Measurements from ENCODE around the gene ST6GAL1.

Gene ST6GAL1

GRCh38 chr3:187042874-187043458 is 112.6 kb downstream of the ST6GAL1 start:
- DNase-seq (ENCODE audit: low read depth in 2 of 2): no peak
- no peak for TF ChIP-seq CTCF (IDR thresholded peaks at IDR 0.05; ENCODE audit: low read depth, low read length)
- no peak overlapping the region for H3K4me3 ChIP-seq (replicated peaks in 1 of 2; ENCODE audit: low read depth in 2 of 2, low read length in 2 of 2)

- TF ChIP-seq CTCF (IDR thresholded peaks at IDR 0.05; ENCODE audit: low read depth, low read length): no peak
- DNase-seq (ENCODE audit: low read depth in 2 of 2): peak in 1 of 2 donors; percentile 39
- no peak overlapping the region for H3K4me3 ChIP-seq (replicated peaks in 1 of 2; ENCODE audit: low read depth in 2 of 2, low read length in 2 of 2)
Observed at GRCh38 chr3:187044206-187044605, 113.9 kb downstream of the ST6GAL1 start.

- TF ChIP-seq CTCF (IDR thresholded peaks at IDR 0.05; ENCODE audit: low read depth, low read length): no peak
- no peak overlapping the region for H3K4me3 ChIP-seq (replicated peaks in 1 of 2; ENCODE audit: low read depth in 2 of 2, low read length in 2 of 2)
- peak; percentile 37 to 49 for DNase-seq (ENCODE audit: low read depth in 2 of 2)
Observed at GRCh38 chr3:187044867-187045552, 114.7 kb downstream of the ST6GAL1 start.

- H3K4me3 ChIP-seq (replicated peaks in 1 of 2; ENCODE audit: low read depth in 2 of 2, low read length in 2 of 2): no peak overlapping the region
- DNase-seq (ENCODE audit: low read depth in 2 of 2): no peak
- TF ChIP-seq CTCF (IDR thresholded peaks at IDR 0.05; ENCODE audit: low read depth, low read length): no peak
Observed at GRCh38 chr3:187046033-187046432, 115.7 kb downstream of the ST6GAL1 start.

- no peak for TF ChIP-seq CTCF (IDR thresholded peaks at IDR 0.05; ENCODE audit: low read depth, low read length)
- DNase-seq (ENCODE audit: low read depth in 2 of 2): no peak
- H3K4me3 ChIP-seq (replicated peaks in 1 of 2; ENCODE audit: low read depth in 2 of 2, low read length in 2 of 2): no peak overlapping the region
Observed at GRCh38 chr3:187049462-187050101, 119.3 kb downstream of the ST6GAL1 start.

GRCh38 chr3:187051066-187051465 is 120.7 kb downstream of the ST6GAL1 start:
- H3K4me3 ChIP-seq (replicated peaks in 1 of 2; ENCODE audit: low read depth in 2 of 2, low read length in 2 of 2): no peak overlapping the region
- TF ChIP-seq CTCF (IDR thresholded peaks at IDR 0.05; ENCODE audit: low read depth, low read length): no peak
- DNase-seq (ENCODE audit: low read depth in 2 of 2): no peak

Data from cardiac fibroblast (primary cell).